ENCODE results near the gene CD58. TPM values are rescaled to one million over a fixed set of nuclear protein-coding genes. Genes with fewer than 3 reads are reported as not detected.
"Not testable (repeated sequence)": the region's sequence is repeated elsewhere in the genome, so short reads cannot be mapped to it uniquely, and the experiment has no call there.

Gene CD58
- total and polyA plus RNA-seq, 2 of the 4 experiments (the other 2 are of a cell fraction): 5.4 to 5.7 TPM

GRCh38 chr1:116564426-116564825, 6.4 kb downstream of the CD58 start:
- H3K18ac ChIP-seq (ENCODE audit: low read depth, low read length): no peak overlapping the region
- no peak overlapping the region for H3K56ac ChIP-seq (ENCODE audit: extremely low read depth, insufficient read depth, low read length)
- H3K79me1 ChIP-seq (ENCODE audit: low read depth in 1 of 2, low read length in 2 of 2): 0 out of 4 replicates have a peak, but pooled peaks cover 0 to 2% of the 10 kb centered on the region in 2 experiments
- H2AK5ac ChIP-seq (ENCODE audit: low read depth, low read length): no peak overlapping the region
- H2AK9ac ChIP-seq (replicated peaks; ENCODE audit: low read depth, low read length, poor library complexity): no peak overlapping the region
- H2AFZ ChIP-seq (replicated peaks; ENCODE audit: low read length, poor library complexity): no peak overlapping the region
- ATAC-seq (ENCODE audit: low read depth) (no peak), DNase-seq (no peak)
- no peaks in the 10 kb centered on the region for H4K20me1 ChIP-seq (ENCODE audit: insufficient read depth, low read length)
- no peak overlapping the region for H3K27ac ChIP-seq (ENCODE audit: insufficient read depth, low read length)
- H3K9ac ChIP-seq (ENCODE audit: low read depth, low read length): no peak overlapping the region
- WGBS, 2 experiments (ENCODE audit: extremely low coverage in 2 of 2, insufficient read length in 1 of 2): no CpG with 5 or more reads among the region's 1 CpG
- no TSS peak for BruUV-seq (replicated peaks)
- H3K36me3 ChIP-seq (ENCODE audit: control insufficient read depth, insufficient read depth, low read length): no peaks in the 10 kb centered on the region
- intact Hi-C loops (cut with micrococcal nuclease) (no loop called here), dilution Hi-C loops (cut with HindIII; ENCODE audit: low sequenced_read_pairs, unreplicated experiment) (no loop called here), in situ Hi-C loops (cut with MboI; ENCODE audit: low sequenced_read_pairs) (no loop called here)
- H3K4ac ChIP-seq (ENCODE audit: low read depth, low read length): no peak overlapping the region
- H3K9me3 ChIP-seq (ENCODE audit: control insufficient read depth, insufficient read depth, low read length): no peaks in the 10 kb centered on the region
- no peaks in the 10 kb centered on the region for H3K9me1 ChIP-seq (ENCODE audit: insufficient read depth, low read length)
- H4K91ac ChIP-seq (ENCODE audit: insufficient read depth, low read depth, low read length): no peak overlapping the region
- H3K4me1 ChIP-seq (ENCODE audit: control insufficient read depth, insufficient read depth, low read length): no peaks in the 10 kb centered on the region
- no peak overlapping the region for H2BK5ac ChIP-seq (ENCODE audit: low read depth, low read length, poor library complexity, severe bottlenecking)
- no peak overlapping the region for H3K4me2 ChIP-seq (ENCODE audit: low read depth, low read length)
- H3K14ac ChIP-seq (replicated peaks; ENCODE audit: low read depth, low read length): no peak overlapping the region
- H2BK15ac ChIP-seq (ENCODE audit: low read depth, low read length): no peak overlapping the region
- no peak overlapping the region for H2BK20ac ChIP-seq (ENCODE audit: low read depth, low read length)
- H4K5ac ChIP-seq (ENCODE audit: low read depth, low read length): no peak overlapping the region
- CTCF ChIA-PET: no interaction called here
- H3K27me3 ChIP-seq (ENCODE audit: control insufficient read depth, insufficient read depth, low read length): no peaks in the 10 kb centered on the region
- H3K23ac ChIP-seq (ENCODE audit: low read depth, low read length): no peak overlapping the region
- no peak overlapping the region for H3K4me3 ChIP-seq (ENCODE audit: insufficient read depth, low read depth, low read length)
- POLR2A ChIA-PET (ENCODE audit: unreplicated experiment): no interaction called here
- H4K8ac ChIP-seq (ENCODE audit: low read depth in 2 of 2, low read length in 2 of 2): no peak overlapping the region
- no peak overlapping the region for H2BK120ac ChIP-seq (ENCODE audit: low read depth, low read length)
- TF ChIP-seq MXI1 (IDR thresholded peaks at IDR 0.05; ENCODE audit: borderline replicate concordance, low read depth, low read length): no peak
- TF ChIP-seq ELK1 (IDR thresholded peaks at IDR 0.05; ENCODE audit: borderline replicate concordance, low read depth, low read length): no peak
- TF ChIP-seq RAD21 (IDR thresholded peaks at IDR 0.05; ENCODE audit: low read length): no peak
- no peak for TF ChIP-seq CEBPB (IDR thresholded peaks at IDR 0.05; ENCODE audit: low read depth, low read length)
- TF ChIP-seq RCOR1 (IDR thresholded peaks at IDR 0.05; ENCODE audit: insufficient replicate concordance, low read length): no peak
- TF ChIP-seq BHLHE40 (IDR thresholded peaks at IDR 0.05; ENCODE audit: low read depth, low read length): no peak
- no peak for TF ChIP-seq SMC3 (IDR thresholded peaks at IDR 0.05; ENCODE audit: low read depth, low read length)
- no peak for TF ChIP-seq MAFK (IDR thresholded peaks at IDR 0.05; ENCODE audit: low read depth, low read length)
- TF ChIP-seq RFX5 (IDR thresholded peaks at IDR 0.05; ENCODE audit: low read depth, low read length): no peak

GRCh38 chr1:116562465-116562864, 8.4 kb downstream of the CD58 start:
- CTCF ChIA-PET; H3K9me3 ChIP-seq (ENCODE audit: control insufficient read depth, insufficient read depth, low read length); H2AFZ ChIP-seq (replicated peaks; ENCODE audit: low read length, poor library complexity); H3K56ac ChIP-seq (ENCODE audit: extremely low read depth, insufficient read depth, low read length); H3K79me1 ChIP-seq (ENCODE audit: low read depth in 1 of 2, low read length in 2 of 2); dilution Hi-C loops (cut with HindIII; ENCODE audit: low sequenced_read_pairs, unreplicated experiment); ATAC-seq (ENCODE audit: low read depth); H3K18ac ChIP-seq (ENCODE audit: low read depth, low read length); H3K9me1 ChIP-seq (ENCODE audit: insufficient read depth, low read length); DNase-seq; H3K14ac ChIP-seq (replicated peaks; ENCODE audit: low read depth, low read length); H3K27me3 ChIP-seq (ENCODE audit: control insufficient read depth, insufficient read depth, low read length); BruUV-seq (replicated peaks); in situ Hi-C loops (cut with MboI; ENCODE audit: low sequenced_read_pairs); H2BK120ac ChIP-seq (ENCODE audit: low read depth, low read length); H4K20me1 ChIP-seq (ENCODE audit: insufficient read depth, low read length); H3K23ac ChIP-seq (ENCODE audit: low read depth, low read length); H2BK5ac ChIP-seq (ENCODE audit: low read depth, low read length, poor library complexity, severe bottlenecking); POLR2A ChIA-PET (ENCODE audit: unreplicated experiment); H4K91ac ChIP-seq (ENCODE audit: insufficient read depth, low read depth, low read length); H2BK20ac ChIP-seq (ENCODE audit: low read depth, low read length); H3K27ac ChIP-seq (ENCODE audit: insufficient read depth, low read length); H3K36me3 ChIP-seq (ENCODE audit: control insufficient read depth, insufficient read depth, low read length); H3K4me1 ChIP-seq (ENCODE audit: control insufficient read depth, insufficient read depth, low read length); H3K4ac ChIP-seq (ENCODE audit: low read depth, low read length); H3K4me2 ChIP-seq (ENCODE audit: low read depth, low read length); intact Hi-C loops (cut with micrococcal nuclease); H2AK9ac ChIP-seq (replicated peaks; ENCODE audit: low read depth, low read length, poor library complexity); H3K4me3 ChIP-seq (ENCODE audit: insufficient read depth, low read depth, low read length); H4K8ac ChIP-seq (ENCODE audit: low read depth in 2 of 2, low read length in 2 of 2); H3K9ac ChIP-seq (ENCODE audit: low read depth, low read length); H4K5ac ChIP-seq (ENCODE audit: low read depth, low read length); H2AK5ac ChIP-seq (ENCODE audit: low read depth, low read length); H2BK15ac ChIP-seq (ENCODE audit: low read depth, low read length): not testable (repeated sequence)
- WGBS, 2 experiments (ENCODE audit: extremely low coverage in 2 of 2, insufficient read length in 1 of 2): 80% methylated on average over 1 of the region's 4 CpGs; no CpG with 5 or more reads in 1 of the 2 experiments
